UCSD-AML1 (cell line): ENCODE results near the gene SENP1.
"Not testable (repeated sequence)": the region's sequence is repeated elsewhere in the genome, so short reads cannot be mapped to it uniquely, and the experiment has no call there.

Source experiments
- DNase-seq: peaks from one replicate; lab custom pipeline; 2025; ENCODE audit not compliant: unreplicated experiment; lab: John Stamatoyannopoulos, UW

SENP1 gene

GRCh38 chr12:48105867-48106680, at the start of gene SENP1:
Gene SENP1, minus strand, starts transcription at chr12:48106079. Its CDS starts 4,607 bp downstream, at chr12:48101472.
- DNase-seq, result peak; percentile 91

- DNase-seq, result no peak
Measured at GRCh38 chr12:48151103-48151771, 45.4 kb upstream of the SENP1 start.

- DNase-seq, result no peak
Measured at GRCh38 chr12:48145981-48146380, 40.1 kb upstream of the SENP1 start.

GRCh38 chr12:48143898-48144297, 38.0 kb upstream of the SENP1 start:
- no peak for DNase-seq

- no peak for DNase-seq
Measured at GRCh38 chr12:48142818-48143674, 37.2 kb upstream of the SENP1 start.

GRCh38 chr12:48135027-48135426, 29.1 kb upstream of the SENP1 start:
- no peak for DNase-seq

GRCh38 chr12:48132826-48133225, 26.9 kb upstream of the SENP1 start:
- no peak for DNase-seq

GRCh38 chr12:48131517-48131916, 25.6 kb upstream of the SENP1 start:
- DNase-seq, result no peak

GRCh38 chr12:48129376-48129775, 23.5 kb upstream of the SENP1 start:
- no peak for DNase-seq

- DNase-seq, result no peak
Measured at GRCh38 chr12:48128800-48129199, 22.9 kb upstream of the SENP1 start.

GRCh38 chr12:48126953-48127630, 21.2 kb upstream of the SENP1 start:
- DNase-seq, result no peak

- DNase-seq, result no peak
Measured at GRCh38 chr12:48125985-48126384, 20.1 kb upstream of the SENP1 start.

GRCh38 chr12:48125542-48125941, 19.7 kb upstream of the SENP1 start:
- not testable (repeated sequence) for DNase-seq

- no peak for DNase-seq
Measured at GRCh38 chr12:48123169-48123568, 17.3 kb upstream of the SENP1 start.

GRCh38 chr12:48122065-48122834, 16.4 kb upstream of the SENP1 start:
- no peak for DNase-seq

- DNase-seq, result no peak
Measured at GRCh38 chr12:48121522-48121921, 15.6 kb upstream of the SENP1 start.

- no peak for DNase-seq
Measured at GRCh38 chr12:48119834-48120195, 13.9 kb upstream of the SENP1 start.

GRCh38 chr12:48119078-48119833, 13.4 kb upstream of the SENP1 start, which contains the start of gene PFKM:
Gene PFKM, plus strand, starts transcription at chr12:48119364. Its CDS starts 3,411 bp downstream, at chr12:48122775.
- DNase-seq, result no peak

GRCh38 chr12:48118284-48118871, 12.5 kb upstream of the SENP1 start:
- DNase-seq, result no peak
